Kidney glomerular epithelial cell (primary cell): Measurements from ENCODE around the gene COP1.

Experiments
- DNase-seq: peaks from one replicate; lab custom pipeline; 2025; lab: John Stamatoyannopoulos, UW

The COP1 gene

GRCh38 chr1:176199707-176200106 lies 7.4 kb downstream of the COP1 start:
- DNase-seq, result no peak

DNA sequence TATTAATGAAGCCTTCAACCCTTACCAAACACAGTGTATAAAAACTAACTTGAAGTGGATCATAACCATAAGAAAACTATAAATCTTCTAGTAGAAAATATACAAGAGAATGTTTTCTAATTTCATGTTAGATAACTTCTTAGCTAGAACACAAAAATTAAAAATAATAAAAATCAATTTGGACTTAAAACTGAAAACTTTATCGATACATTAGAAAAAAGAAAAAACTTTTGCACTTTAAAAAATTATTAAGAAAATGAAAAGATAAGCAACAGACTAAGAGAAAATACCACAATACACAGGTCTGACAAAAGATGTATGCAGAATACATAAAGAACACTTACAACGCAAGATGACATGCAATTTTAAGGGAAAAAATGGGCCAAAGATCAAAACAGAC lies 8.7 kb downstream of the COP1 start:
- no peak for DNase-seq

- no peak for DNase-seq
Measured at GRCh38 chr1:176196728-176197127, 10.4 kb downstream of the COP1 start.

DNA sequence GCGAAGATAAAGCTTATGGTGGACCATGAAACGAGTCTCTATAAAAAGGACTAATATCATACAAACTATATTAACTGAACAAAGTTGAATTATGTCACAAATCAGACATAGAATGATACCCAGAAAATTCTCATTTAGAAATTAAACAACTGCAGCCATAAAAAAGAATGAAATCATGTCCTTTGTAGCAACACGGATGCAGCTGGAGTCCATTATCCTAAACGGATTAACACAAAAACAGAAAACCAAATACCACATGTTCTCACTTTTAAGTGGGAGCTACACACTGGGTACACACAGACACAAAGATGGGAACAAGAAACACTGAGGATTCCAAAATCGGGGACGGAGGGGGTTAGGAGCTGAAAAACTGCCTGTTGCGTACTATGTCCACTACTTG lies 11.5 kb downstream of the COP1 start:
- no peak for DNase-seq

GRCh38 chr1:176193663-176194062 lies 13.4 kb downstream of the COP1 start:
- DNase-seq, result no peak

DNA sequence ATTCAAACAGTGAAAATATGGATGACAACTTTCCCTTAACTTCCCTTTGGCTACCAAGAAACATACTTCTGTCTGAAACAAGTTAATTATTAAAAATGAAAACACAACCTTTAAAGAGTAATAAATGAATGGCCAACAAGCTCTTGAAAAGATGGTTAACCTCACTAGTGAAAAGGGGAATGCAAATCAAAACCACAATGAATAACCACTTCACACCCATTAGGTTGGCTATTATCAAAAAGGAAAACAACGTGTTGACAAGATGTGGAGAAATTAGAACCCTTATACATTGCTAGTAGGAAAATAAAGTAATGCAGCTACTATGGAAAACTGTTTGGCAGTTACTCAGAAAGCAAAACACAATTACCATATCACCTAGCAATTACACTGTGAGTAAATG lies 14.1 kb downstream of the COP1 start:
- peak; percentile 50 for DNase-seq

DNA sequence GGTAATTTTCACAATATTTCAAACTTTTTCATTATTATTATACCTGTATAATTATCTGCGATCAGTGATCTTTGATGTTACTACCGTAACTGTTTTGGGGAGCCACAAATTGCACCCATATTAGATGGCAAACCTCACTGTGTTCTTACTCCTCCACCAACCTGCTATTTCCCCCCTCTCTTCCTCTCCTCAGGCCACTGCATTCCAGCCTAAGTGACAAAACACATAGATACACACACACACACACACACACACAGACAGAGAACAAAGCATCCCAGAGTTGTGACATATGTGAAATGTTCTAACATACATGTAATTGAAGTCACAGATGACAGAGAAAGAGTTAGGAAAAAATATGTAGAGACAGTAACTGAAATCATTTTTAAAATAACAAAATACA lies 18.5 kb downstream of the COP1 start:
- no peak for DNase-seq

- DNase-seq, result no peak
Measured at GRCh38 chr1:176187001-176187400, 20.1 kb downstream of the COP1 start.

DNA sequence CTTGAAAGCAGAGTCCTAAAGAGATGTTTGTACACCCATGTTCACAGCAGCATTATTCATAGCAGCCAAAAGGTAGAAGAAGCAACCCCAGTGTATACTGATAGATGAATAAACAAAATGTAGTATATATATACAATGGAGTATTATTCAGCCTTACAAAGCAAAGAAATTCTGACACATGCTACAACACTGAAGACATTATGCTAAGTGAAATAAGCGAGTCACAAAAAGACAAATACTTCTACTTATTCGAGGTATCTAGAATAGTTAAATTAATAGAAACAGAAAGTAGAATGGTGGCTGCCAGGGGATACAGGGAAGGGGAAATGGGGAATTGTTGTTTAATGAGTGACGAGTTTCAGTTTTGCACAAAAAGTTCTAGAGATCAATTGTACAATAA lies 23.5 kb downstream of the COP1 start:
- DNase-seq, result no peak

- no peak for DNase-seq
Measured at GRCh38 chr1:176178316-176178715, 28.8 kb downstream of the COP1 start.

GRCh38 chr1:176177764-176178163 lies 29.3 kb downstream of the COP1 start:
- no peak for DNase-seq

- no peak for DNase-seq
Measured at GRCh38 chr1:176174108-176174507, 33.0 kb downstream of the COP1 start.

DNA sequence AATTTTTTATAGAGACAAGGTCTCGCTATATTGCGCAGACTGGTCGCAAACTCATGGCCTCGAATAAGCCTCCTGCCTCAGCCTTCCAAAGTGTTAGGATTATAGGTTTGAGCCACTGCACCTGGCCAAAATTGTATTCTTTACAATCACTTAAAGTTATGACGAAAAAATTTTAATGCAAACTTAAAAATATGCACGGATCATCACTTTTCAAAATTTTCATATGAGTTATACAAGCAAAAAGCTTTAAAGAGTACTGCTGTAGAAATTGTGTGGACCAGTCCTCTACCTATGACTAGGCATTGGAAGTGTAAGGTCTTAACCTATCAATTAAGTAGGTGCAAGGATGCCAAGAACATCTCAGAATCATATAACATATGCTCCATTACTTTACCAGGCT lies 34.9 kb downstream of the COP1 start:
- no peak for DNase-seq

DNA sequence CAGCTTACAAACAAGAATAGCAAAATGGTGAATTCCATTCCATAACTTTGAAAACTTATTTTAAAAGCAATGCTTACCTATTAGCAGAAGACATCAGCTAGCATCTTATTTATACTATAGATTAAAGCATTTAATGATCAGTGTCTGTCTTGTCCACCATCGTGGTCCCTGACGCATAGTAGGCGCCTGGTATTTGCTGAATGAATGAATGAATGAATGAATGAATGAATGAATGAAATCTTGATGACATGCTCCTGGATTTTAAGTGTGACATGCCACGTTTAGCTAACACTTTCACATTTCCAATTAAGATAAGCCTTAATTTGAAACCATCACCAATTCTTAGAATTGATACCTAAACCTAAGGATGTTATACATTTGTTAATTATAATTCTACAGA lies 39.9 kb downstream of the COP1 start:
- no peak for DNase-seq

GRCh38 chr1:176165573-176165972 lies 41.5 kb downstream of the COP1 start:
- no peak for DNase-seq

- DNase-seq, result no peak
Measured at GRCh38 chr1:176164014-176164678, 42.9 kb downstream of the COP1 start.

DNA sequence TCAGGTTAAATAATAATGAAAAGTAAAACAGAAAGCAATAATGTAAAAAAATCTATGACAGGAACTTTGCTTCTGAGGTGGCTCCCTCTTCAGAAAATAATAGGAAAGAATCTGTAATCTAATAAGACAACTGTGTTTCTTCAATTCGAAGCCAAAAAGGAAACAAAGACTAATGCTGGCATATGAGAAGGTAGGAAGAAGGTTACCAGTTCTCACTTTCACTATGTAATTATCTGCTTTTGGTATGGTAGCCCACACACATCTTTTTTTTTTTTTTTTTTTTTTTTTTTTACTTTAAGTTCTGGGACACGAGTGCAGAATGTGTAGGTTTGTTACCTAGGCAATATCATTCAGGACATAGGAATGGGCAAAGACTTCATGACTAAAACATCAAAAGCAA lies 47.1 kb downstream of the COP1 start:
- DNase-seq, result no peak

DNA sequence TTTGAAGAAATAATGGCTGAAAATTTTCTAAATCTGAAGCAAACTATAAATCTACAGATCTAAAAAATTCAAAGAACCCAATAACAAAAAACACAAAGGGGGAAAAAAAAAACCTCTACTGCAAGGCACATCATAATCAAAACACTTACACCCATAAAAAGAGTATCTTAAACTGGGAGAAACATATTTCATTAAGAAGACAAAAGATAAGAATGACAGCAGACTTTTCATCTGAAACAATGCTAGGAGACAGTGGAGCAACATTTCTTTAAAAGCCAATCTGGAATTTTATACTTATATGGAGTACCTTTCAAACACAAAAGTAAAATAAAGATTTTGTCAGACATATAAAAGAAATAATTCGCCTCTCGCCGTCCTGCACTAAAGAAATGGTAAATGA lies 49.1 kb downstream of the COP1 start:
- DNase-seq, result no peak

DNA sequence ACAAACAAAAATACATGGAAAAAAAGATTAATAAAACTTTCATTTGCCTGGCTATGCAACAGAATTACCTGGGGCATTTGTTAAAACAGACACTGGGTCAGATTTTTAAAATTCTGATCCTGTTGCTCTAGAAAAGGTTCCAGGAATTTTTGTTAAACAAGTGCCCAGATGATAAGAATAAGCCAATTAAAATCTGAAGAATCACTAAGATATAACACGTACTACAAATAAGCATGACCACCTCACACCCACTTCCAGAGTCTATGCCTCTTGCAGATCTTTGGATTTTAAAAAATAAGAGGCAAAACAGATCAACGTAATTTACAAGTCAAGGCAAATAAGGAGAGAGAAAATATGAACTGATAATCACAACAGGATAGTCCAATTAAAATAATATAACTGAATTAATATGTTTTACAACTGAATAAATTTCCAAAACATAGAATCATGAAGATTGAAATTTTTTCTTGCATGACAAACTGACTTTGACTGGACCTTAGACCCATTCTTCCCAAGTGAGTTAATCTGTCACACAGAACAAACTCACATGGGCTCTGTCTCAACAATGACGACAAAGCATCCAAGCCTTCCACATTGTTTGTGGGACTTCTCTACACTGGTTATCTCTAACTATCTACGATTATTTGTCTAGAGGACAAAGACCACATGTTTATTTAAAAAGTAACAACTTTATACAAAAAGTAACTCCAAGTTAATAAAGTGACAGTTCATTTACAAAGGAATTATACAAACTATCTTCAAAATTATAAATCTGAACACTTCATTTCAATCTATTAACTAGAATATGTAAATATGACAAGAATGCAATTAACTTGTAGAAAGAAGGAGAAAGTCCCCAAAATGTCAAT lies 56.9 kb downstream of the COP1 start:
- DNase-seq, result no peak

- no peak for DNase-seq
Measured at GRCh38 chr1:176144526-176144925, 62.6 kb downstream of the COP1 start.

GRCh38 chr1:176142973-176143372 lies 64.1 kb downstream of the COP1 start:
- DNase-seq, result no peak

- DNase-seq, result no peak
Measured at GRCh38 chr1:176141449-176141848, 65.6 kb downstream of the COP1 start.

DNA sequence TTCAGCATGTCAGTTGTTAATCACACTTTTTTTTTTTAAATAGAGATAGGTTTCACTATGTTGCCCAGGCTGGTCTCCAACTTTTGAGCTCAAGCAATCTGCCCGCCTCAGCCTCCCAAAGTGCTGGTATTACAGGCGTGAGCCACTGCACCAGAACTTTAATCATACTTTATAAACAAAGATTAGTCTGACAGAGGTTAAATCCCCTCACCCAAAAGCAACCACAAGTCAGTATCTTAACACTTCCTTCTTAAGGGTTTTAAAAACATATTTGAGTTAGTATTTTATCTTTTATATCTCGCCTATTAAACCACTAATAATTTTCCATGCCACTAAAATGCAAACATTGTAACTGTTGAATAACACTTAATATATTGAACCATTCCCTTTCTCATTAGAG lies 70.2 kb downstream of the COP1 start:
- DNase-seq, result no peak

GRCh38 chr1:176134666-176135065 lies 72.4 kb downstream of the COP1 start:
- DNase-seq, result no peak
